Metanephros (tissue), 2 donors: ENCODE data around the gene HIVEP3. TPM values are rescaled to one million over a fixed set of nuclear protein-coding genes. Genes with fewer than 3 reads are reported as not detected.

ENCODE experiments used
- small RNA-seq: library from RNA; depleted of rRNA; stranded (forward); fragments of <200 nt; gene quantifications from one replicate; pipeline ENCODE3, GENCODE V24; 2014; ENCODE audit warnings: low replicate concordance
- total RNA-seq: library from RNA; depleted of rRNA; stranded (reverse); fragments of >200 nt; gene quantifications from one replicate; pipeline ENCODE4 v1.2.3, GENCODE V29; 2014

Gene HIVEP3
- total RNA-seq = 6.1 TPM

DNA sequence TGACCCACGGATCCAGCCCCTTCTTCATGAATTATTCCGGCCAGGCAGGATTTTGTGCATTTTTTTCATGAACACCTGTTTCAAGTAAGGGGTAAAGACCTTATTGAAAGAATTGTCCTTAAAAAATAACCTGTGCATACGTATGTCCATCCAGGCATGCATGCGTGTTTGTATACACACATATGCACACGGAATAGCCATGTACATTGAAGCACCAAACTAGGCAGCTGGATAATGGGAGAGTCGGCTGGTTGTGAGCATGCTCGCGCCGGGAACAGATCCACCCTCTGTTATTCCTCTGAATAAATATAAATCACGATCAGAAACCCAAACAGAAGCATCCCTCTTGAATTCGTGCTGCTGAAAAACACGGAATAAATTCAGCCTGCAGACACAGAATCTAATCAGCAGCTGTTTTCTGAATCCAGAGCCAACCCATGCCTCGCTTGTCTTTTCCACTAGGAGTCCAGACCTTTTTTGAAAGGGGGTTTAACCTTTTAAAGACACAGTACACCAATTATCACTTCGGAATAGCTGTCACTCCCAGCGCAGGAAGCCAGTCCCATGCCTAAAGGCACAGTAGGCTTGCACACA, at the start of gene HIVEP3:
Gene HIVEP3, minus strand, starts transcription at position 473 of the 594 bp plus-strand sequence.

DNA sequence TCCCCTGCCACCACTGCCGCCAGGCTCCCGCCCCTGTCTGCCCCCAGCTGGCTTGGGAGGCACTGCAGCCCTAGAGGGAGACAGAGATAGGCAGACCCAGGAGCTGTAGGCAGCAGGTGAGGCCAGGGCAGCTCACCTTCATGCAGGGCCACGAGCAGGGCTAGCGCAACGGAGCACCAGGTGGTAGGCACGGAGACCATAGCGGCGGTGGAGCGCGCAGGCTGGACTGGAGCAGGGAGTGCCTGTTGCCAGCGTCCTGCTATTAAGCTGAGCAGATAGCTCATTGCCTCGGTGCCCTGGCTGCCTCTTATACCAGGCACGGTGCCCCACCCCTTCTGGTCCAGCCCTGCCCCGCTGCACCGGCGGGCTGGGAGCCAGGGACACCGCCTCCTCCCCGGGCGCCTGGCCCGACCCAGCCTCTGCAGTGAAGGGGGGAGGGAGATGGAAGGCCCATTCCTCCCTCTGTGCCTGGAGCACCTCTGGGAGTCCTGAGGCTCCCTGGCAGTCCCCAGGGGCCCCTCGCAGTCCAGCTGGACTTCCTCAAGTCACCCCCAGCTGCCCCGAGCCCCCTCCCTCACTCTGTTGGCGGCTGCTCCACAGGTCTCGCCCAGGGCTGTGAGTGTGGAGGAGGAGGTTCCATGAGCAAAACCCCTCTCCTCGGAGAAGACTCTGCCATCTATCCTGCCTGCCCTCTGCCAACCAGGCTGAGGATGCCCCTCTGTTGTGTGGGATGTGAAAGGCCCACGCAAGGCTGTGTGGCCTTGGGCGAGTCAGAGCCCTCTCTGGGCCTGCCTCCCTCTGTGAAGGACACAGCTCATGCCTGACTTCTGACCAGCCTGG, 434.1 kb downstream of the HIVEP3 start, which contains the start of gene EDN2:
Gene EDN2, minus strand, starts transcription at position 282 of the 840 bp plus-strand sequence. Its CDS starts 82 bp downstream, at position 200.

Small RNA genes lying within 50 kb of the gene (small RNA-seq; reads per million reads assigned to genes)
- gene RNA5SP45 = not detected

Other genes with a start within 250 kb of the HIVEP3 start
- gene GUCA2B, start 234.5 kb upstream of the HIVEP3 start, total RNA-seq = not detected
- not detected for gene GUCA2A, start 245.8 kb upstream of the HIVEP3 start, total RNA-seq